ENCODE data around the gene CLPX.
"Not testable (repeated sequence)": the region's sequence is repeated elsewhere in the genome, so short reads cannot be mapped to it uniquely, and the experiment has no call there.

DNA sequence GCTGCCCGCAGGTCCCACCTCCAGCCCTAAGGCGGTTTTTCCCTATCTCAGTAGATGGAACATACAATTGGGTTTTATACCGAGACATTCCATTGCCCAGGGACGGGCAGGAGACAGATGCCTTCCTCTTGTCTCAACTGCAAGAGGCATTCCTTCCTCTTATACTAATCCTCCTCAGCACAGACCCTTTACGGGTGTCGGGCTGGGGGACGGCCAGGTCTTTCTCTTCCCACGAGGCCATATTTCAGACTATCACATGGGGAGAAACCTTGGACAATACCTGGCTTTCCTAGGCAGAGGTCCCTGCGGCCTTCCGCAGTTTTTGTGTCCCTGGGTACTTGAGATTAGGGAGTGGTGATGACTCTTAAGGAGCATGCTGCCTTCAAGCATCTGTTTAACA lies 41.8 kb upstream of the CLPX start:
- TF ChIP-seq EZH2phosphoT487 (IDR thresholded peaks at IDR 0.05; ENCODE audit: borderline replicate concordance, low read length); EZH2 (IDR thresholded peaks at IDR 0.05; ENCODE audit: low read length, unreplicated experiment): not testable (repeated sequence)

All from PC-3 (cell line).